HuH-7 (cell line): Measurements from ENCODE around the gene RXRG.

Source experiments
- DNase-seq: peaks from one replicate; pipeline ENCODE4 v3.0.0; 2011; ENCODE audit warnings: low spot score

The RXRG gene

DNA sequence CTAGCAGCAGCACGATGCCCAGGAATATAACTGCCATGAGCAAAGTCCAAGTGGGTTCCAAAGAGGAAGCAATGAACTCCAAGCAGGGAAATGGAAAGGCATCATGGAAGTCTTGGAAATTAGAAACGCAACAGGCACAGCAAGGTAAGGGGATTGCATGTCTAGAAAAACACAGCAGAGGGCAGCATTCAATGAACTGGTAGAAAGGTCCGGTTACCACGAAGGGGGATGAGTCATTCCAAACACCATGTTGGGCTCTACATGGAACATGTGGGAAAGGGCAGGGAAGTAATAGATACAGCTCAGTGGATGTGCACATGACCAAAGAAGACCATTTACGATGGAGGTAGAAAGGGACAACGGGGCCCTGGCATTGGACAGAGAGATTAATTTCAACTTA, 36.4 kb downstream of the RXRG start:
- DNase-seq: peak; percentile 43

DNA sequence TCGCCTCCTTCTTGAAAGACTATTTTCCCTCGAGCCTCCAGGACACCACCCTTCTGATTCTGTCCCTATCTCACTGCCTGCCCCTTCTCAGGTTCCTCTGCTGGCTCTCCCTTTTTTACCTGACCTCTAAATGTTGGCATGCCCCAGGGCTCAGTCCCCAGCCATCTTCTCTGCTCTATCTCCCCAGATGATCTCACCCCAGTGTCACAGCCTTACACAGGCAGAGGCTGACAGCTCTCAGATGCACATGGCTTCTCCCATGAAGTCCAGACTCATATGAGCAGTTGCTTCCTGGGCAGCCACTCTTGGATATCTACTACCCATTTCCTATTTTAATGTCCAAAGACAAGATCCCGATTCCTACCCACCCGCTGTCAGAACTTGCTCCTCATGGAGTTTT, 37.5 kb downstream of the RXRG start:
- no peak for DNase-seq

DNA sequence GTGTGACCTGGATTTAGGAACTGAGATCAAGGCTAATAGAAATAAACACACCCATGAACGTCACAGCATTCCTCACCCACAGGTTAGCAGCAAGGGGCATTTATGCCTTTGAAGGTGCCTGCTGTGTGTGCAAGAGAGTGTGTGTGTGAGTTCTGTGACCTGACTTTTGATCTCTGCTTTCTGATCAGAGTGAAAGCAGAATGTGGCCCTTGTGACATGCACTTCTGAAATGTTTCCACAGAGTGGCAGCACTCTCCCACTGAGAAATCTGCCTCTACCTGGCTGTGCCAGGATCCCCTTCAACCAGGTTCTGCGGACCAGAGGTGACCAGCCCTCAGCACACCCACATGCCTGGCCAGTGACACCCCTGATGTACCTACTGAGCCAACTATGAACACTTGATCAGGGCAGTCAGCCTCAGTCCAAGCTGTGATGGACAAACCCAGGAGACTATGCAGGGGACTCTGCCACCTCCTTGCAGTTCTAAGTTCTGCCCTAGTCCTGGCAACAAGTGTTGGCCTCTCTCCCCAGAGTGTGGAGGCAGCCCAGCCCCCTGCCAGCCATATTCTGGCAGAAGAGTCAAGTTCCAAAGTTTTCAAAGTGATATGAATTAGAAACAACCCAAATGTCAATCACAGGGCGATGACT, 41.0 kb downstream of the RXRG start:
- peak; percentile 51 for DNase-seq

DNA sequence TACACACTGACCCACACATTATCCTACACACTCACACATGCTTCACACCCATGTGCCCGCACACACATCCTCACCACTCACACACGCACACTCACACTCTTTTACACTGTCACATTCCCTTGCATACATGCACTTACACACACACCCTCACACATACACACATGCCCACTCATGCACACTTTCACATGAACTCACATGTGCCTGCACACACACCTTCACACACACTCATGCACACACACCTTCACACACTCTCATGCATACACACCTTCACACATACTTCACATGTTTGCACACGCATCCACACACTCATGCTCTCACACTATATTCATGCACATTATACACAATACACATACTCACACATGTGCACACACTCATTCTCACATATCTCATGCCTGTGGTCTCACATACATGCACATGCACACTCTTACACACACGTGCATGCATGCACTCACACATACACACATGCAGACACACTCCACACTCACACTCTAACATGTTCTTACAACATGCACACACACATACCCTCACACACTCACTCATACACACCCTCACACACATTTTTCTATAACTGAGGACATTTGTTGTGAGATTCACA, 42.3 kb downstream of the RXRG start:
- DNase-seq: no peak

DNA sequence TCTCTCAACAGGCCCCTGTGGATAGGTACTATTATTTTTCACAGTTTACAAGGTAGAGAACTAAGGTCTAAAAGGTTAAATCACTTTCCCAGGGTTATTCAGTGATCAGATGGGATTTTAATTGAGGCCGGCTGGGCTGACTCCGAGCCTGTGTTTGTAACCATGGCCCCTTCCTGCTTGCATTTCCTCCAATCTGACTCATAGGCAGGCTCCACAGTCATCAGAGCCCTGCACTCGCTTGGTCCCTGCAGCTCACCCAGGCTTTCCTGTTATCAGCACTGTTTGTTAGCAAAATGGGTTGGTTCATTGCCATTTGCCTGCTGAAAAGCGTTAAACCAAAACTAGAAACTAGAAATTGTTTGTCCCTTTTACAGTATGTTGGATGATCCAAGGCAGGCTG, 47.0 kb downstream of the RXRG start:
- no peak for DNase-seq

DNA sequence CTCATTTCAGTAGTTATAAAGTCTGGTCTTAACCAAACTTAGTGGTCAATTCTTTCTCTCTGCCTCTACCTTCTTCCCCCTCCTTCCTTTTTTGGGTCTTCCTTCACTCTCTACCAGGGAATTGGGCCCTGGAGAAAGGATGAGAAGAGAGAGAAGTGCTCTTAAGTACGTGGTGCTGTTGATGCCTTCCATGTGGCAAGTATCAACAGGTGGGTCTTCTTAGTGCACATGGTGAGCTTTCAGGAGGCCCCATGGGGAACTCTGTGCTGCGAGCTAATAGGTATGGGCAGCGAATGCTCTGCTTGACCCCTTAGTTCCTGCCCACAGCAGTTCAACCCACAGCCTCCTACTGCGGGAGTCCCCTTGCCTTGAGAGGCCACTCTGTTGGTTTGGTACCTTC, 49.0 kb downstream of the RXRG start:
- no peak for DNase-seq

DNA sequence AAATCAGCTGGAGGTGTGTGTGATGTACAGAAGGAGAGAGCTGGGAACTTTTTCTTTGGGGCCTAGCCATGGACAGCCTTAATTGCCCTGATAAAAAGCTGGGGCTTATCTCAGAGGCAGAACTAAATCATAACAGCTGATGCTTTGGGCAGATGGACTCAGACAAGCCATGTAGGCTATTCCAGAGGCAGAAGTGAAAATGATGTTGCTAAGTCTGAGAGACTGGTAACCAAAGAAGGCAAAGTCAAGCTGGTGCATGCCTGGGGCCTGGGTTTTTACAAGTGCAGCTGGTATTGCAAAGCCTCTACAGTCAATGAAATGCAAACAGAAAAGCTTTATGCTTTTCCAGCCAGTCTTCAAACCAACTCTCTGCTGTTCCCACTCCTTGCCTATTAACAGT, 49.4 kb downstream of the RXRG start:
- DNase-seq: no peak

DNA sequence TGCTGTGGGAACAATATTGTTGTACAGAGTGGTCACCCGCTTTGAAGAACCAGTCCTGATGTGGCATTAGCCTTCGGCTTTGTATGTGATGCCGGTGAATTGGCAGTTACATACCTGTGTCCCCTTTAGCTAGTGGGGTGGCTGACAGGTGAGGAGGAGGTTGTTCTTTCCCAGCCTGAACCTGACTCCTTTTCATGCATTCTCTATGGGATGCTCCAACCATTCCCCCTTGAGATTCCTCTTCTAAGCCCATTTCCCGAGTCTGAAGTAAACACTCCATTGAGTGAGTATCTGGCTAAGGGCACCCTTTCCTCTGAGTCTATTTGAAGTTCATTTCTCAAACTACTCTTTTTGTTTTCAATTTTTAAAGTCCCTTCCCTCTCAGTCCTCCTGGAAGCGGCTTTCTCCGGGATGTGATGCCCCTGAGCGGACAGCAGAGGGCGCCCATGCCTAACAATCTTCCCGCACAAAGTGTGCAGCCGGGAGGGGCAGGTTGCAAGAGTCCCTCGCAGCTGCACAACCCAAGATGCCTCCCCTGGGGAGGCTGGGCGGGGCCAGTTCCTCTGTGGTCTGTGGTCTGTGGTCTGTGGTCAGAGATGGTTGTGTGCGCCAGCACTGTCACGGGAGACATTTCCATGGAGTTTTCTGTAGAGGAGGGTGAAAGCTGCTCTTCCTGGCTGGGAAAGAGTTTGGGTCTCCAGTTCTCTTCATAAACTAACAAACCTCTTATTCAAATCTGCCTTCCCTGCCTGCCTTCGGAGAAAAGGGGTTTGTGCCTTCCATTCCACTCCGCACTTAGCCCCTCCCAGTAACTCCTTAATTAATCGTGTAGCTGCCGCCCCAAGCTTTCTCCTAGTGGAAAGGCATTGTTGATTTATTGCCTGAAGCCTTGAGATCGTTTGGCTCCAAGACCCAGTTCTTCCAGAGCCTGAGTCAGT, 52.0 kb downstream of the RXRG start:
- peak; percentile 70 for DNase-seq

DNA sequence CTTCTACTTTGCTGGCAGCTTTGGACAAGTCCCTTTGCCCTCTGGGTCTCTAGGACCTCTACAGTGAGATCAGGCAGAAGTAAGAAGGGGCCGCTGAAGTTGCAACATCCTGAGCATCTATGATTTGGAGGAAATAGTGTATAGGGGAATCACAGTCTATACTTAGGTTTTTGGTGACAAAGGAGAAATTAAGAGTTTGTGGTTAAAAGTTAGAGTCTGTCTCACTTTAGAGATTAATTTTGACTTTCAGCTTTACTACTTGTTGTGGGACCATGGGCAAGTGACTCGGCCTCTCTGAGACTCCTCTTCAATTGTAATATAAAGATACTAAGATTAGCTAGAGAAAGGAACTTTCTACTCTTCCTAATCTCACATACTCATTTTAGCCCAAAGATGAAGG, 55.3 kb downstream of the RXRG start:
- no peak for DNase-seq

DNA sequence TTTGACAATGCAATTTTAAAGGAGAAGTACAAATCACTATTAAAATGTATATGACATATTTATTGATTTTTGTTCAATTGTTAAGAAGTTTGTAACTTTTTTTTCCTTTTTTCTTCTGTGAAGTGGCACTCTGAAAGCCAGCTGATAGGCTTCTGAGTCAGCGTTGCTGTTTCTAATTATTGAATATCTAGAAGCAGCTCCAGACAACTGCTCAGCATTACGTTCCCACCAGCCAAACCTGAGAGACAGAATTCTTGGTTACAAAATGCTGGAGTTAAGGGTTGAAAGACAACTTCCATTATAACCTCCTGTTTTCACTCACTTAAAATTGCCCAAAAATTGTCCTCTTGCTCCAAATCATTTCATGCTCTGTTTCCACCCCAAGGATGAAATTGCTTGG, 57.0 kb downstream of the RXRG start:
- no peak for DNase-seq

DNA sequence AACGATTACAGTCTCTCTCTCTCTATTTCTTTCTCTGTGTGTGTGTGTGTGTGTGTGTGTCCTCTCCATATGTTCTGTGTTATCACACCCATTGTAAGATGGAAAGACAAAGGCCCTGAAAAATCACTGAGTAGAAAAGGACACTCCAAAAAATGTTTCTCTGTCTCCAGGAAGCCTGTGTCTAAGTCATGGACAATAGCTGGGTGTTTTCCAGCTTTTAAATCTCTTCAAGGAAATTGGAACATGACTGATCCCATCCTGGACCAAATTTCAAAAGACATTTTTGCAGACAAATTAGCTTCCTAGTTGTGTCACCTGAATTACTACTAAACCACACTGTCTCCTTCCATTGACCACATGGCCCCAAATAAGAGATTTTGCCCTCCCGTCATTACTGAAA, 57.4 kb downstream of the RXRG start:
- DNase-seq: no peak

DNA sequence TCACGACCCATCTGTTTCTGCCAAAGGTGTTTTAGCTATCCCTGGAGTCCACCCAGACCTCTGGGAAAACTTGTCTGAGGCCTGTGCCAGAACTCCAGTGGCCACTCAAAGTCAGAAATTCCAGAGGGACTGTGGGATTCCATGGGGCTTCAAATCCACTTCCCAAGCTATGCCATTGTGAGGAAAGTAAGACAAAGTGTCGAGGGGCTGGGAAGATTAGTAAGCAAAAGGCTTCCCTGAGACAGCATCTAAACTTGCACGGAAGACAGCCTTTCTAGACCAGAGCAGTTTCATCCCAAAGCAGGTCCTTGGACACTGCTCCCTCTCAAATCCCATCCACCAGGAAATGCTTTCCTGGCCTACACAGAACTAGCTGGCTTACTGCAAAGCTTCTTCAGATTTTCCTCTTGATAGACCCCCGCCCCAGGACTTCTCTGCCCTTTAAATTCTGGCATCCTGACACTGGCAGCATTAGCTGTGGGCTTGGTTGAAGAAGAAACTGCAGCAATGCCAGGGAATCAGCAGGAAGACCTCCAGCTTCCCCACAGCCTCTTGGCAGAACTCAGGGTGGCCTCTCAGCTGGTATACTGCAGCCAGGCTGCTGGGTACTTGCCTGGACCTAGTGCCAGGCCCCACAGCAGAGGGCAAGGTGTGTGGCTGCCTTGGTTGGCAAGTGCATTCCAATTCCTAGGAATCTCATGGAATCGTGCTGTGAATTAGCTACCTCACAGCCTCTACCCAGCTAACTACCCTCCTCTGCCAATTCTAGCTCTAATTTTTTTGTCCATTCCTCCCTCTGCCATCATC, 61.1 kb downstream of the RXRG start:
- no peak for DNase-seq

DNA sequence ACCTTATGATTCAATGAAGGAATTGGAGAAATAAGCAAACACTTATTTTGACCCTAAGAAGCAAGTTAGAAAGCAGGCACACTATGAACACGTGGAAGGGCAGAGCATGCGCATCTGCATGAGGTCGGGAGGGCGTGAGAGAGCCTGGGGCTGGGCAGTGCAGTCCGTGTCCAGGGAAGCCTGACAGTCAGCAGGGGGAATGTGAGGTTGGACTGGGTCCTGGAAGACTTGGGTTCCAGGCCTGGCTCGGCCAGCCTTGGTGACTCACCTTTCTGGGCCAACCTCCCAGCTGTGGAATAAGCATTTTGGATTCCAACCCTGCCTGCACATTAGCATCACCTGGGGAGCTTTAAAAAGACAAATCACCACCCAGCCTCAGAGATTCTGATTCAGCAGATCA, 61.9 kb downstream of the RXRG start:
- DNase-seq: no peak

DNA sequence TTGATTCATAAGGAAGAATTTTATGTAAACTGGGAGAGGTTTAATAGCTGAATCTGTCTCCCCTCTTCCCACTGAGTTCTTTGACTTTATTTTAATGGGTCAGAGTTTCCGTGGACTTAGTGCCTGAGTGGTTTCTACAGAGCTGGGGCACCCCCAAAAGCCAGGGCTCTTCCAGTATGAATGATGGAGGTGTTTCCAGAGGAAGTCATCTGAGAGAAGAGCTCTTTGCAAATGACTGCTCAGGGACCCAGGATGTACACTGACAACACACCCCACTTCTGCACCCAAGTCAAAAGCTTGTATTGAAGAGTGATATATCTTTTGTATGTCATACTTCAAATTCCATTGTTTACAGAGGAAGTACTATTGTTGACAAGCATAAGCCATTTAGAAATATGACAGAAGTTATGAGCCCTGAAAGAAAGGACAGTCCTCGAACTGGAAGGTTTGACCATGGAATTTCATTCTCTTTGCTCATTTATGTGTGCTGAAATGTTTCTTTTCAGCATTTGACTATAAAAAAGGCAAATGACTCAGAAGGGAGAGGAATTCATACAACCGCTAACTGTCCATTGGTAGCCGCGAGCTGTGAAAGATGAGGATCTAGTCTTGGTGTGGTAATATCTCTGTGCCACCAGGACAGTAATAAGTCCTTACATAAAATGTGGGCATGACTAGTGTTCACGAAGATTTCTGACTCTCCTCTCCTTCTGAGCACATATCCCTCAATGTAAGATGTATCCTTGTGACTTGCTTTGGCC, 63.0 kb downstream of the RXRG start:
- DNase-seq: no peak

DNA sequence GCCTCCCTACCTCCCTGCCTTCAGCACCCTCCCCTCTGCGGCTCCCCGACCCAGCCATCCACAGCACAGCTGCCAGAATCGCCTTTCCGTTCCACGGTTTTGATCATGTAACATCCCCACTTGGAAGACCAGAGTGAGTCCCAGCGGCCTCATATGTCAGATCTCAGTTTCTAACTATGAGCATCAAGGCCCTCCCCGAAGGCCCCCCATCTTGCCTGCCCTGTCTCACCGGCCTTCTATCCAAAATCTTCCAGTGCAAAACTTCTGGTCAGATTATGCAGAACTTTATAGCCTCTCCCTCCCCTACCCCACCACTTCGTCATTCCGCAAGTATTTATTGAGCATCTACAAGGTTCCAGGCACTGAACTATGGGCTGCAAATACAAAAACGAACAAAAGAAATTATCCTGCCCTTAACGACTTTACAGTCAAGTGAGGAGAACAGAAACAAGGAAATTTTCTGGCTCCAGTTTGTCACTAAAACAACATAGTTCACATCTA, 68.1 kb downstream of the RXRG start:
- no peak for DNase-seq

DNA sequence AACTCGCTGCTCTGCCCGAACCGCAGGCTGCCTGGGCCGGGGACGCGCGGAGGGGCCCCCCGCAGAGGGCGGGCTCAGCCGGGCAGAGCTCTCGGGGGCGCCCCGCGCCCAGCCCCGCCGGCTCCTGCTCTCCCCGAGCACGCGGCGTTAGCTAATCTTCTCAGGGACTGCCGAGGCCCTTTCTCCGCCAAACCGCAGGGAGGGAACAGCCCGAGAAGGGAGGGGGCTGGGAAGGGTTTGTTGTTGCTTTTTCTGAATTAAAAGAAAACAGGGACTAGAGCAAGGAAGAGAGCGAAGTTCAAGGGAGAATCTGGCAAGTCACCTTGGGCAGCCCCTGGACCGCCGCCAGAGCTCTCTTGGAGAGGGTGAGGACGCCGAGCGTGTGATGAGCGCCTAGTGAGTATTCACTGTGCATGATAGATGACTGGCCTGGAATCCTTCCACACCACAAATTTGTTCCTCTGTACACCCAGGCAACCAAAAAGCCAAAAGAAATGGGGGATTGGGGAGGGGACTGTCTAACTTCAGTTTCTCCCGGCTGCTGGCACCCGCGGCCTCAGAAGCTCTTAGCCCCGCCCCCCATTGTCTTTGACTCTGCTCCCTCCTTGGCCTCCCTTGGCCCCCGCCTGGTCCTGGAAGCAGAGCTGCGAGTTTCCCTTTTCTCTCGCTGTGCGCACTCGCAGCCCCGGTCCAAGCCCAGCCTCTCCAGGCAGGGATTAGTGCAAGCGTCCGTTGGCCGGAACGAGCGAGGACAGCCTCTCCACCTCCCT, 68.7 kb downstream of the RXRG start:
- no peak for DNase-seq

DNA sequence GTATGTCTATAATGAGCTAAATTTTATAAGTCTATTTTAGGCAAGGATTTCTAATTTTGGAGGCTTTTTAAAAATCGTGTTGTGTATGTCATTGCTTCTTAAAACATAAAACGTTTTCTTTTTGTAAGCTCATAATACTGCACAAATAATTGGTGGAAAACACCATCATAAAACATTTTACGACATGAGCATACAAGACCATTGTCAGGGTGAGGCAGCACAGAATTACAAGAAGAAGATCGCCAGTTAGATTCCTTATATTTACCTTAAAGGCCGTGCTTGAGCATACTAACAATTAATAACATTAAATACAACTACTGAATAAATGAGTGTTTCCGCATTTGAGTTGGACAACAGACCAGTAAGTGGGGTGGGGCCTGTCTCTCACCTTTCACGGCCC, 69.3 kb downstream of the RXRG start:
- no peak for DNase-seq

DNA sequence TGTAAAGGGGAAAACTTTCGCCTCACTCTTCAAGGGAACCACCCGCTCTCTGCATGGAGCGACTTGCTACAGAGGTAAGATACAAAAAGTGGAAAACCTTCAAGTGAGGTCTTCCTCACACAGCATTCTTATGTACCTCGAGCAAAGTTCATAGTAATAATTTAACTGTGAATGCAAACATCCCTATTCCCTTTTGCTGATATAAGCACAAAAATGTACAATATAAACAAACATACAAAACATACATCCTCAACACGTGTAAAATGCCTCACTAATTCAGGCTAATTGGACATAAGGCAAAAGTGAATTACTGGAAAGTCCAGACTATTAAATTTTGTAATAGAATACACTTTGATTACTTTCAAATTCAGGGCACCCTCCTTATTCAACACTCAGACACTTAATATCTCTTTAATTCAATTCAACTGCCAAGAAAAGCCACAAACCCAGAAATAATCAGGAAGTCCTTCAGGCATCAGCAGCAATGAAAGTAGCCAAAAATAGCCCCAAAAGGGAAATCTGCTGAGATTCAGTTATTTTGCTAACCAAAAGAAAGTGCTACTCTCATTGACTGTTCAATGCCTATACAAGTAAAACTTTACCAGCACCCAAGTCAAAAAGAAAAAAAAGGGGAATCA, 73.2 kb downstream of the RXRG start:
- no peak for DNase-seq

DNA sequence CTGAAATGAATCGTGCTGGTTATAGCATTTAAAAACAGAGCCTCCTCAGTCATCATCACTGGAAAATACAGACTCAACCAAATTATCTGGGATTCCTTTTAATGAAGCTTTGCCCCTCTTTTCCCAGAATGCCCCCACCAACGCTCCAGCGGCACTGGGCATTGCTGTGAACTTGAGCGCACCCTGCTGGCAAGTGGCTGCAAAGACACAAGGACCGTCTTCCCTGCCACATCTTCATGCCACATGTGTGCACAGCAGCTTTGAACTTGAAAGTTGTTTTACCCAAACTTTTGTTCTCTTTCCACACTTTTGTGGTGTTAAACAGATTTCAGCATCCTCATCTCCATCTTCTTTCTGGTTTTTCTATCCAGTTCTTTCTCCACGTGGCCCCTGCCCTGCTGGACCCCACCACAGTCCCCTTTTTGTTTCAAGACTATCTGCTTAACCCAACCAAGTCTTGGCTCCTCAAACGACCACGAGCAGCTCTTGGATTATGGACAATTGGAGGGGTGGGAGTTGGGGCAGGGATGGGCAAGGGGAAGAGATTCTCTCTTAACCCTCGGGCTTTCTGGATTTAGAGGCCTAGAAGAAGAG, 75.6 kb downstream of the RXRG start:
- DNase-seq: peak; percentile 62
